ENCODE results near the gene ZBTB24.

- TF ChIP-seq CTCF (IDR thresholded peaks at IDR 0.05) (no peak), POLR2A (IDR thresholded peaks at IDR 0.05) (no peak), EP300 (IDR thresholded peaks at IDR 0.05; ENCODE audit: low read depth) (no peak)
Observed at GRCh38 chr6:109466212-109466923, 16.7 kb downstream of the ZBTB24 start.

Data from transverse colon (tissue), 3 donors.